Gastroesophageal sphincter (tissue), 4 donors: ENCODE results near the gene PTPN2. TPM values are rescaled to one million over a fixed set of nuclear protein-coding genes. Genes with fewer than 3 reads are reported as not detected.

Experiments
- ATAC-seq: fragments of 150-250 bp; one replicate; pipeline ENCODE4 v1.9.1; 2016; ENCODE audit warnings: mild to moderate bottlenecking, moderate library complexity
- H3K27ac ChIP-seq, 4 donors: fragments of 200-600 bp; sonication (generic) in 3 of 4; 1 replicate in 3 of 4; 2 replicates in 1 of 4; pipeline ENCODE4 v1.5.1; 2016 to 2019
- H3K27me3 ChIP-seq: fragments of 200-600 bp; sonication (generic); one replicate; pipeline ENCODE4 v1.5.1; 2019
- H3K36me3 ChIP-seq, 2 donors: fragments of 200-600 bp; sonication (generic); one replicate each; pipeline ENCODE4 v1.5.1; 2019; ENCODE audit warnings: control low read depth in 1 of 2
- H3K4me1 ChIP-seq, 3 donors: fragments of 200-600 bp; sonication (generic); 1 replicate in 2 of 3; 2 replicates in 1 of 3; pipeline ENCODE4 v1.5.1; 2016 to 2019; ENCODE audit warnings: control low read depth in 2 of 3
- H3K4me3 ChIP-seq, 2 donors: fragments of 200-600 bp; sonication (generic); one replicate each; pipeline ENCODE4 v1.5.1; 2019; ENCODE audit warnings: mild to moderate bottlenecking in 1 of 2, moderate library complexity in 1 of 2
- H3K9me3 ChIP-seq, 3 donors: fragments of 200-600 bp; sonication (generic); one replicate each; pipeline ENCODE4 v1.5.1; 2017 to 2019; ENCODE audit warnings: control low read depth in 2 of 3
- EP300 ChIP-seq: sonication (generic); formaldehyde crosslinking; IDR thresholded peaks from one replicate; pipeline ENCODE4 v1.6.1; 2017; ENCODE audit warnings: antibody characterized with exemption, mild to moderate bottlenecking
- POLR2A ChIP-seq, 2 donors: fragments of 450-650 bp; IDR thresholded peaks; one replicate each; pipeline ENCODE4 v1.6.1; 2017; ENCODE audit warnings: antibody characterized with exemption in 2 of 2, mild to moderate bottlenecking in 2 of 2, moderate library complexity in 1 of 2
- POLR2AphosphoS5 ChIP-seq: sonication (generic); formaldehyde crosslinking; IDR thresholded peaks from one replicate; pipeline ENCODE4 v1.6.1; 2017; ENCODE audit warnings: antibody characterized with exemption
- WGBS, 2 donors: methylation state at CpG; one replicate each; pipeline ENCODE4 v1.1.5; 2018; ENCODE audit warnings: low coverage in 1 of 2; 5-methylcytosine and 5-hydroxymethylcytosine counted together
- total RNA-seq, 4 donors: library from RNA; depleted of rRNA; stranded (reverse); fragments of >200 nt; gene quantifications; one replicate each; pipeline ENCODE4 v1.1.0, GENCODE V29; 2016
- TF ChIP-seq, protein P1 (sequence below), 4 experiments: fragments of 200-600 bp in 2 of 4; fragments of 450-650 bp in 2 of 4; sonication (generic) in 1 of 4; IDR thresholded peaks; one replicate each; pipeline ENCODE4 v1.5.1; 2017 to 2019; ENCODE audit warnings: antibody characterized with exemption in 4 of 4, mild to moderate bottlenecking in 2 of 4, moderate library complexity in 2 of 4

PTPN2 gene
- total RNA-seq, 4 donors from 2014 or later: 13.0 to 30.6 (median 19.6) TPM

DNA sequence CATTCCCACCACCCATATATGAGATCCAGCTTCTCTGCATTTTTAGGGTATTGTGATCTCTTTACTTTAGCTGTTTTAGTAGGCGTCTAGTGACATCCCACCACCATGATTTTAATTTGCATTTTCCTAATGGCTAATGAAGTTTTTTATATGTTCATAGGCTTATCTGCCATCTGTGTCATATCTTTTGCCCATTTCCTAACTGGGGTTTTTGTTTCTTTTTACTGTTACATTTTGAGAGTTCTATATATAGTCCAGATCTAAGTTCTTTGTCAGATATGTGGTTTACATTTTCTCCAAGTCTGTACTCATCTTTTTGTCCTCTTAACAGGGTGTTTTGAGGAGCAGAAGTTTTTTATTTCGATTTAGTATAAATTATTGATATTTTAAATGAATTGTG, 39.6 kb downstream of the PTPN2 start:
- TF ChIP-seq POLR2AphosphoS5 (no peak), POLR2A (IDR thresholded peaks at IDR 0.05) (no peak), EP300 (no peak)
- TF ChIP-seq, protein P1, sequence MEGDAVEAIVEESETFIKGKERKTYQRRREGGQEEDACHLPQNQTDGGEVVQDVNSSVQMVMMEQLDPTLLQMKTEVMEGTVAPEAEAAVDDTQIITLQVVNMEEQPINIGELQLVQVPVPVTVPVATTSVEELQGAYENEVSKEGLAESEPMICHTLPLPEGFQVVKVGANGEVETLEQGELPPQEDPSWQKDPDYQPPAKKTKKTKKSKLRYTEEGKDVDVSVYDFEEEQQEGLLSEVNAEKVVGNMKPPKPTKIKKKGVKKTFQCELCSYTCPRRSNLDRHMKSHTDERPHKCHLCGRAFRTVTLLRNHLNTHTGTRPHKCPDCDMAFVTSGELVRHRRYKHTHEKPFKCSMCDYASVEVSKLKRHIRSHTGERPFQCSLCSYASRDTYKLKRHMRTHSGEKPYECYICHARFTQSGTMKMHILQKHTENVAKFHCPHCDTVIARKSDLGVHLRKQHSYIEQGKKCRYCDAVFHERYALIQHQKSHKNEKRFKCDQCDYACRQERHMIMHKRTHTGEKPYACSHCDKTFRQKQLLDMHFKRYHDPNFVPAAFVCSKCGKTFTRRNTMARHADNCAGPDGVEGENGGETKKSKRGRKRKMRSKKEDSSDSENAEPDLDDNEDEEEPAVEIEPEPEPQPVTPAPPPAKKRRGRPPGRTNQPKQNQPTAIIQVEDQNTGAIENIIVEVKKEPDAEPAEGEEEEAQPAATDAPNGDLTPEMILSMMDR (IDR thresholded peaks at IDR 0.05): no peak
- Histone ChIP-seq H3K27me3 (no peaks in the 10 kb centered on the region), H3K9me3 (no peaks in the 10 kb centered on the region), H3K36me3 (no peaks in the 10 kb centered on the region), H3K4me3 (no peak overlapping the region), H3K4me1 (peaks cover 0 to 4% (median 0%) of the 10 kb centered on the region in 3 donors), H3K27ac (no peak overlapping the region)
- ATAC-seq: no peak
- WGBS, 2 donors: 84 to 86% methylated on average over 1 to 2 of the region's 2 CpGs

DNA sequence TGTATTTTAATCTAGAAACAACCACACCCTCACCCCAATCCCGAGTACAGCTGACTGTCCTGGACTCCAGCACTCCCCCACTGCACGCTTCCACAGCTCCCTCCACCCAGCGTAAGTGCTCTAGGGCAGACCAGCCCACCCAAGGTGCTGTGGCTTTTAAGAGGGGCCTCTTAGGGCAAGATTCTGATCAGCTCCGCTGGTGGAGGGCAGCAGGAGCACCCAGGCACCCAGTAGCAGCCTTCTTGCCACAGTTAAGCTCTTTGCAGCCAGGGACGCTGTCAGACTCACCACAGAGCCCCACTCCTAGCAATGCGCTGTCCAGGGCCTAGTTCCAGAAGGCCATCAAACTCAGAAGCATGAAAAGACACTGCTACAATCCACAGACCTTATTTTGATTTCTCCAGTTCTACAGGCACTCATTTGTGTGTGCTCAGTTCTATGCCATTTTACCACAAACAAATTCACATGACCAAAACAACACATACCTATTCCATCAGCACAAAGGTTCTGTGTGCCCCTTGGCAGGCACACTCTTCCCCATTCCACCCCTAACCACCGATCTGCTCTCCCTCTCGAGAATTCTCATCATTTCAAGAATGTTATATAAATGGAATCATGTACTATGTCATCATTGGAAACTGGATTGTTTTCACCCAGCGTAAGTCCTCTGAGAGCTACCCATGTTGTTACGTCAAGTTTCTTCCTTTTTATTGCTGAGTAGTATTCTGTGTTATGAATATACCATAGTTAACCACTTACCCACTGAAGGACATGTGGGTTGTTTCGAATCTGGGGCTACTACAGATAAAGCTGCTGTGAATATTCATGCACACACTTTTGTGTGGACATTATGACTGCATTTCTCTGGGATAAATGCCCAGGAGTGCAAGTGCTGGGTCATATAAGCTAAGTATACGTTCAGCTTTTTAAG, 40.4 kb downstream of the PTPN2 start:
- no peak for TF ChIP-seq POLR2AphosphoS5
- no peak for TF ChIP-seq POLR2A (IDR thresholded peaks at IDR 0.05)
- TF ChIP-seq, protein P1 (IDR thresholded peaks at IDR 0.05): no peak
- no peak for TF ChIP-seq EP300
- Histone ChIP-seq H3K9me3 (no peaks in the 10 kb centered on the region), H3K4me3 (no peak overlapping the region), H3K36me3 (no peaks in the 10 kb centered on the region), H3K4me1 (peaks cover 0 to 9% (median 0%) of the 10 kb centered on the region in 3 donors), H3K27me3 (no peaks in the 10 kb centered on the region), H3K27ac (no peak overlapping the region)
- ATAC-seq: no peak
- WGBS, 2 donors: 84 to 90% methylated on average over 6 to 11 of the region's 12 CpGs

DNA sequence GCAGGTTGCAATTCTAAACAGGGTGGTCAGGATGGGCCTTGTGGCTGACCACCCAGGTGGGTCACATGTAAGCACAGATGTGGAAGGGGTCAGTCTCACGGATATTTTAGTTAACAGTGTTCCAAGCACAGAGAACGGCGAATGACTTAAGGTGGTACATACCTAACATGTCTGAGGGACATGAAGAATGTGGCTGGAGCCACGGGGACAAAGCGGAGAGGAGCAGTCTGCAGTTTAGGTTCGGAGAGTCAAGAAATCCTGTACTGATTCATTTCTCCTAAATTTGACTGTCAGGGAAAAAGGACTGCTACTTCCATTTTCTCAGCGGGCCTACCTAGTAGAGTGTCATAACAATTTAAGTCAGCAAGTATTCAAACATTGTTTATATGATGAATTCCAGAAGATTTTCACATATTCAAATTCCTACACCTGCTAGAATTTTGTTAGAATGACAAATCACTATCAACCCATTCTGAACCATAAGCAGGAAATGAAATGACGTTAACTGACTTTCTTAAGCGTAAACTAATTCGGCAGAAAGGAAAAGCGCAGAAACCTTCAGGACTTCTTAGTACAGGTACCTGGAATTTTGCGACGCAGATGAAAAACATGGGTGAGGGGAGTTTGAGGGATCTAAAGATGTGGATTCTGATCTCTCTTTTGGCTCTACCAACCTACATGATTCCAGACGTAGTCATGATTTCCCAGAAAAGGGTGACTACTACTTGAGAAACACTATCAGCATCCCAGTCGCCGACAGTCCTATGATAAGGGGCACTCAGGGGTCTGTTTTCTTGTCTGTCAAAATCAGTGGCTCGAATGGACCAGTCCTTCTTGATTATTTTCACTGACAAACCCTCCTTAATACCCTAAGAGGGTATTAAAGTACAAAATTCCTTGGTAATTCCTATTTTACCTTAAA, 41.3 kb downstream of the PTPN2 start:
- H3K27me3 ChIP-seq: no peaks in the 10 kb centered on the region
- no peak overlapping the region for H3K4me3 ChIP-seq
- 84% methylated on average over 14 of the region's 17 CpGs for WGBS, 2 donors
- no peak for TF ChIP-seq POLR2A (IDR thresholded peaks at IDR 0.05)
- no peak for TF ChIP-seq POLR2AphosphoS5
- TF ChIP-seq, protein P1 (IDR thresholded peaks at IDR 0.05): no peak
- H3K36me3 ChIP-seq: no peaks in the 10 kb centered on the region
- ATAC-seq: no peak
- H3K4me1 ChIP-seq: peaks cover 0 to 18% (median 5%) of the 10 kb centered on the region in 3 donors
- H3K27ac ChIP-seq: no peak overlapping the region
- no peaks in the 10 kb centered on the region for H3K9me3 ChIP-seq

DNA sequence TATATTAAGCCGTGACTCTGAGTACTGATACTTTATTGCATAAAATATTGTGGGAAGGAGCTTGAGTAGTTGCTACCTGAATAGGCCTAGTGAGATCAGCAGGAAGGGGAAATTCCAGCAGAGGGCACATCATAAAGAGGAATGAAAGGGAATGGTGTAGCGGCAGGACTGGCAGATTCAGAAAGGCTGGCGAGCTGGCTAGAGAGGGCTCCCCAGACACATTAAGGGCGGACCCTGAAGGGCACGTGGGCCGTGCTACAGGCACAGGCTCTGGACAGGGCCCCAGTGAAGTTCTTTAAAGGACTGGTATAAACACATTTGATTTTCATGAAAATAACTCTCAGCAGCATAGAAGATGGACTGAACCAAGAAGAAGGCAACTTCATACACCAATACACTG, 43.0 kb downstream of the PTPN2 start:
- Histone ChIP-seq H3K27ac (no peak overlapping the region), H3K36me3 (peaks cover 0 to 4% of the 10 kb centered on the region in 2 donors), H3K27me3 (no peaks in the 10 kb centered on the region), H3K9me3 (no peaks in the 10 kb centered on the region), H3K4me3 (no peak overlapping the region), H3K4me1 (peaks cover 0 to 24% (median 5%) of the 10 kb centered on the region in 3 donors)
- ATAC-seq: no peak
- WGBS, 2 donors: 85% methylated on average over 5 of the region's 6 CpGs; no CpG with 5 or more reads in 1 of the 2 donors
- TF ChIP-seq POLR2A (IDR thresholded peaks at IDR 0.05): no peak
- no peak for TF ChIP-seq POLR2AphosphoS5
- TF ChIP-seq, protein P1 (IDR thresholded peaks at IDR 0.05): no peak
- no peak for TF ChIP-seq EP300
